Left ventricle myocardium superior (tissue), 1 donor: Measurements from ENCODE around the gene POLG2. TPM values are rescaled to one million over a fixed set of nuclear protein-coding genes. Genes with fewer than 3 reads are reported as not detected.
"Not testable (repeated sequence)": the region's sequence is repeated elsewhere in the genome, so short reads cannot be mapped to it uniquely, and the experiment has no call there.

Source experiments
- ATAC-seq: fragments of 200-7000 bp; cut with Tn5 transposase; one replicate; pipeline ENCODE4 v1.9.1; 2020; ENCODE audit warnings: mild to moderate bottlenecking, moderate library complexity
- DNase-seq: peaks from one replicate; pipeline ENCODE4 v3.0.0-alpha.2; 2020
- intact Hi-C: fragments of 100-400 bp; cut with micrococcal nuclease; formaldehyde crosslinking; loops from one replicate; pipeline ENCODE4 v1.11.0; 2022
- total RNA-seq: library from RNA; stranded (reverse); fragmentation: NEBNext Ultra II Directional; extraction: Animal tissue kit (Norgen Biotek cat#: 25700); gene quantifications from one replicate; pipeline ENCODE4 v1.2.1, GENCODE V29; 2021
- donor health status: DM: no; HTN: yes; CAD: no; lungs with severe emphysema.

POLG2 gene
- total RNA-seq, 1 donor from 2014 or later = 5.9 TPM

- DNase-seq (no peak), ATAC-seq (no peak)
- intact Hi-C loops = no loop called here
These were observed 4.3 kb downstream of the POLG2 start for GRCh38 chr17:64492481-64493109.

- DNase-seq (no peak), ATAC-seq (no peak)
- intact Hi-C loops = no loop called here
These were observed 4.9 kb downstream of the POLG2 start for GRCh38 chr17:64491994-64492393.

- DNase-seq = peak; percentile 36
- ATAC-seq = peak; percentile 46
- intact Hi-C loops = no loop called here
These were observed 5.6 kb downstream of the POLG2 start for GRCh38 chr17:64491034-64491860.

DNA sequence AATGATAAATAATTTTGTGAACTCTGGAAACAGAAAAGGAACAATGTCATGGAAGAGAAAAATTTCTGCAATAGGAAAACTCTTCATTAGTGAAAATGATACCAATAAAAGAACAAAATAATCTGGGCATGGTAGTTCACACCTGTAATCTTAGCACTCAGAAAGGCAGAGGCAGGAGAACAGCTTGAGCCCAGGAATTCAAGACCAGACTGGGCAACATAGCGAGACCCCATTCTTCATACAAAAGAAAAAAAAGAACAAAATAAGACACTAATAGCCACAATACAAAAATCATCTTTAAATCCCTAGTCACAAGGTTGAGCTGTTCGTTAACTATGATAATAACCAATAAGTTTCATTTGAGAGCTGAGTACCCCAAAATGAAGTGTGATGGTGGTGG lies 8.6 kb downstream of the POLG2 start:
- intact Hi-C loops = loop anchor here (10.0 kb wide), 1 partner anchor 54 kb away; no protein-coding TSS in a partner anchor
- DNase-seq (no peak), ATAC-seq (no peak)

GRCh38 chr17:64484380-64484779 lies 12.5 kb downstream of the POLG2 start:
- no peak for ATAC-seq
- intact Hi-C loops = loop anchor here (10.0 kb wide), 1 partner anchor 50 kb away; no protein-coding TSS in a partner anchor
- DNase-seq = no peak

GRCh38 chr17:64480951-64481350 lies 15.9 kb downstream of the POLG2 start:
- DNase-seq (no peak), ATAC-seq (no peak)
- intact Hi-C loops = loop anchor here (10.0 kb wide), 1 partner anchor 46 kb away; no protein-coding TSS in a partner anchor

GRCh38 chr17:64477849-64478248 lies 19.0 kb downstream of the POLG2 start:
- no peak for DNase-seq
- no peak for ATAC-seq
- intact Hi-C loops = no loop called here

DNA sequence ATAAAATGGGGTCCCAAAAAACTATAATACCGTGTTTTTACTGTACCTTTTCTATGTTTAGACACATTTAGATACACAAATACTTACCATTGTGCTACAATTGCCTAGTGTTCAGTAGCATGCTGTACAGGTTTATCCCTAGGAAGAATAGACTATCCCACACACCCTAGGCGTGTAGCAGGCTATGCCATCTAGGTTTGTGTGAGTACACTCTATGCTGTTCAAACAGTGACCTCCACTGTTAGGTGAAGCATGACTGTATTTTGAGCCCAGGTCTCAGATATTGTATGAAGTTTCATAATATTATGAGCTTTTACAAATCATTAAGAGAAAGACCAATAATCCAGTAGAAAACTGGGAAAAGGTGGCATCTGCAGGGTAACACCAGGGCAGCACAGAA lies 24.3 kb downstream of the POLG2 start:
- no peak for DNase-seq
- intact Hi-C loops = no loop called here
- ATAC-seq = no peak

DNA sequence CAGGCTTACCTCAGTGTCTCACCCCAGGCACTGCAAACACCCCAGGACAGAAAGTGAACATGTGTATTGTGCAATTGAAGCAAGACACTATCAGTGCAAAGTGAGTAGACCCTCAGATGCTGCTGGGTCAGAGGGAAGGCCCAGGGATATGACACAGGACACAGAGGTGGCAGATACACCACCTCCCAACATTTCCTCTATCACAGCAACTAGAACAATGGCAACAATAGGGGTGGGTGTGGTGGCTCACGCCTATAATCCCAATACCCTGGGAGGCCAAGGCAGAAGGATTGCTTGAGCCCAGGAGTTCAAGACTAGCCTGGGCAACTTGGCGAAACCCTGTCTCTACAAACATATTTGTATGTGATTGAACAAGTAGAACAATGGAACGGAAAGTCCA lies 25.4 kb downstream of the POLG2 start:
- DNase-seq (no peak), ATAC-seq (no peak)
- intact Hi-C loops = no loop called here

GRCh38 chr17:64470625-64471024 lies 26.2 kb downstream of the POLG2 start:
- ATAC-seq (no peak), DNase-seq (no peak)
- intact Hi-C loops = no loop called here

GRCh38 chr17:64466834-64467233 lies 30.0 kb downstream of the POLG2 start:
- ATAC-seq, intact Hi-C loops, DNase-seq: not testable (repeated sequence)

DNA sequence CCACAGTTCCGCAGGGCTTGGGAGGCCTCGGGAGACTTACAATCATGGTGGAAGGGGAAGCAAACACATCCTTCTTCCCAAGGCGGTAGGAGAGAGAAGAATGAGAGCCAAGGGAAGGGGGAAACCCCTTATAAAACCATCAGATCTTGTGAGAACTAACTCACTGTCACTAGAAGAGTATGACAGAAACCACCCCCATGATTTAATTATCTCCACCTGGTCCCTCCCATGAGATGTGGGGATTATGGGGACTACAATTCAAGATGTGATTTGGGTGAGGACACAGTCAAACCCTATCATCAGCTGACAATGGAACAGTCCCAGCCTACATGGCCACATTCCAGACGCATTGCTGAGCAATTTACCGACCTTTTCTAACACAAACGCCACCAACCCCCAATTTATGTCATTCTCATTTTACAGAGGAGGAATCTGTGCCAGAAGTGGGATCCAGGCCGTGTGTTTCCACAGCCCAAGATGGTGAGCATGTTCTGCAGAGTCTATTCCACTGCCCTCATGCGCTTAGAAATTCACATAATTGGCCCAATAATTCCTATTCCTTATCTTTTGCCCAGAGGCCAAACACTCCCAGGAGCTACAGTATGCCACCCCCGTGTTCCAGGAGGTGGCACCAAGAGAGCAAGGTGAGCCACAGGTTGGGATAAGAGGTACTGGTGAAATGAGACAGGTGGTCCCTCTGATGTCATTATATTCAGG lies 30.7 kb downstream of the POLG2 start:
- intact Hi-C loops = no loop called here
- ATAC-seq = no peak
- DNase-seq = no peak

DNA sequence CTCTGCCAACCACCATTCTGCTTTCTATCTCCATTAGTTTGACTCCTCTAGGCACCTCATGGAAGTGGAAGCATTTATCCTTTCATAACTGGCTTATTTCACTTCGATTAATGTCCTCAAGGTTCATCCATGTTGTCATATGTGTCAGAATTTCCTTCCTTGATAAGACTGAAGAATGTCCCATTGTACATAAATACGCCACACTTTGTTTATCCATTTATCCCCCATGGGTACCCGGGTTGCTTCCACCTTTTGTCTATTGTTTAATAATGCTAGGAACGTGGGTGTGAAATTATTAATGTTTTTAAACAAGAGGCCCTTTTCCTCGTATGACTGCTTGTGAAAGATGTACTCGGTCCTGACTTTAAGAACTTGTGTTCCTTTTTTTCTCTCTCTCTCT lies 35.1 kb downstream of the POLG2 start:
- intact Hi-C loops = no loop called here
- DNase-seq (no peak), ATAC-seq (no peak)

DNA sequence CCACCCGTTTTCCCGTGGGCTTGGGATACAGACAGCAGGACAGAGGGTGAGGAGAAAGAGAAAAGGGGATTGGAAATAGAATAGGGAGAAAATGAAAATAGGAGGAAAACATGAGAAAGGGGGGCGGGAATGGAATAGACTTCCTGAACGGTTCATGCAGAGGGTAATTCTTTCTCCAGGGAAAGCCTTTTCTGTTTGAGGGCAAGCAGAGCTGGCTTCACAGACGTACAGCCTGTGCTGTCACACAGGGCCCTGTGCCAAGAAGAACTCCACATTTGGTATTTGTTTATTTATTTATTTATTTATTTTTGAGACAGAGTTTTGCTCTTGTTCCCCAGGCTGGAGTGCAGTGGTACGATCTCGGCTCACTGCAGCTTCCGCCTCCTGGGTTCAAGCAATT lies 35.9 kb downstream of the POLG2 start:
- intact Hi-C loops = no loop called here
- peak; percentile 47 for DNase-seq
- ATAC-seq = peak; percentile 62

- ATAC-seq, DNase-seq, intact Hi-C loops: not testable (repeated sequence)
These were observed 37.0 kb downstream of the POLG2 start for GRCh38 chr17:64459818-64460217.

- DNase-seq (no peak), ATAC-seq (no peak)
- intact Hi-C loops = no loop called here
These were observed 37.5 kb downstream of the POLG2 start for GRCh38 chr17:64459284-64459747.

GRCh38 chr17:64458756-64459155 lies 38.1 kb downstream of the POLG2 start:
- no peak for ATAC-seq
- intact Hi-C loops = no loop called here

DNA sequence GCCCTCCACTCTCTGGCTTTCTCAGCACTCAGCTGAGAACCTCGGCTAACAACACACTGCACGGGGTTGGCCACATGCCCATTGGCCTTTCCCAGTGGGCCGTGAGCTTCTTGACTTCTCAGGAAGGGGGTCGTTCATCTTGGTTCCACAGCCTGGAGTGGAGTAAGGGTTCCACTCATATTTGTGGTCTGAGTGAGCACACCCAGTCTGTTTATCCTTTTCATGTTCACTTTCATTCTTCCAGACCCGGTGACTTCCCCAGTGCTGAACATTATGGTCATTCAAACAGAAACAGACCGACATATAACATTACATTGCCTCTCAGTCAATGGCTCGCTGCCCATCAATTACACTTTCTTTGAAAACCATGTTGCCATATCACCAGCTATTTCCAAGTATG lies 39.7 kb downstream of the POLG2 start:
- intact Hi-C loops = no loop called here
- ATAC-seq (no peak), DNase-seq (no peak)

More at GRCh38 chr17:64458756-64459155, 38.1 kb downstream of the POLG2 start:
- DNase-seq = no peak

- DNase-seq (no peak), ATAC-seq (no peak)
- intact Hi-C loops = no loop called here
These were observed 40.6 kb downstream of the POLG2 start for GRCh38 chr17:64455993-64456885.
